LNCaP clone FGC (cell line): ENCODE measurements around the gene TNKS1BP1.

Experiments
- DNase-seq: peaks from one replicate; pipeline ENCODE4 v3.0.0-alpha.2; 2011; ENCODE audit warnings: low read depth
- H3K4me3 ChIP-seq: 2 replicates; pipeline ENCODE4 v1.5.1; 2011; ENCODE audit warnings: mild to moderate bottlenecking, low read depth, low read length, control low read depth
- TF ChIP-seq, protein P1 (sequence below): IDR thresholded peaks from 2 replicates; pipeline ENCODE4 v1.5.1; 2012; ENCODE audit warnings: mild to moderate bottlenecking; ENCODE audit not compliant: control insufficient read depth, insufficient read depth; ENCODE audit errors: extremely low read depth

Gene TNKS1BP1

DNA sequence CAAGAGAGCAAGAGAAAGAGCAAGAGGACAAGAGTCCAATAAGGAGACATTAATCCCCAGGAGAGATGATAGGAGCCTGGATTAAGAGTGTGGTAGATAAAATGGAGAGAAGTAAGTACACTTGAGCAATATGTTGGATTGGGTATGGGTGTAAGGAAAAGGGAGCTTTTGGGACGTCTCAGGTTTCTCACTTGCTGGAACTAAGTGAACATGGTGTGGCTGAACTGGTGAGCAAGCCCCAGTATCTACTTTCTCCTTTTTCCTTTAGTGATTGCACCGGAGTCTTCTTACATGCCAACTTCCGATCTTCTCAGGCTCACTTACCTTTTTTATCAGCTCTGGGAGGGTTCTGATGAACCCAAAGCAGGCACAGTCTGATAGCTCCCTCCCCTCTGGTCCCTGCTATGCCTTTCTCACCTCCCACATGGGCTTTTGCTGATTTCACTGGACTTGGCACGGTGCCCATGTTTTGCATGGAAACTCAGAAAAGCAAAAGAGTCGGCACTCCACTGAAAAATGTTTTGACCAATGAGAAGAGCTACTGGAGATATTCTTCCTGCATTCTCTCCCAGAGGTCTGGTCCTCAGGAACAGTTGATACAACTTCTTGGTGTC is 73.2 kb downstream of the TNKS1BP1 start:
- TF ChIP-seq, protein P1, sequence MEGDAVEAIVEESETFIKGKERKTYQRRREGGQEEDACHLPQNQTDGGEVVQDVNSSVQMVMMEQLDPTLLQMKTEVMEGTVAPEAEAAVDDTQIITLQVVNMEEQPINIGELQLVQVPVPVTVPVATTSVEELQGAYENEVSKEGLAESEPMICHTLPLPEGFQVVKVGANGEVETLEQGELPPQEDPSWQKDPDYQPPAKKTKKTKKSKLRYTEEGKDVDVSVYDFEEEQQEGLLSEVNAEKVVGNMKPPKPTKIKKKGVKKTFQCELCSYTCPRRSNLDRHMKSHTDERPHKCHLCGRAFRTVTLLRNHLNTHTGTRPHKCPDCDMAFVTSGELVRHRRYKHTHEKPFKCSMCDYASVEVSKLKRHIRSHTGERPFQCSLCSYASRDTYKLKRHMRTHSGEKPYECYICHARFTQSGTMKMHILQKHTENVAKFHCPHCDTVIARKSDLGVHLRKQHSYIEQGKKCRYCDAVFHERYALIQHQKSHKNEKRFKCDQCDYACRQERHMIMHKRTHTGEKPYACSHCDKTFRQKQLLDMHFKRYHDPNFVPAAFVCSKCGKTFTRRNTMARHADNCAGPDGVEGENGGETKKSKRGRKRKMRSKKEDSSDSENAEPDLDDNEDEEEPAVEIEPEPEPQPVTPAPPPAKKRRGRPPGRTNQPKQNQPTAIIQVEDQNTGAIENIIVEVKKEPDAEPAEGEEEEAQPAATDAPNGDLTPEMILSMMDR: no peak
- no peak overlapping the region for H3K4me3 ChIP-seq
- DNase-seq: no peak

- DNase-seq: no peak
- TF ChIP-seq, protein P1: no peak
- H3K4me3 ChIP-seq: no peak overlapping the region
These were observed 73.7 kb downstream of the TNKS1BP1 start for GRCh38 chr11:57251037-57251436.
